Small intestine (tissue), 7 donors: ENCODE results near the gene CNTLN. TPM values are rescaled to one million over a fixed set of nuclear protein-coding genes. Genes with fewer than 3 reads are reported as not detected.
"Not testable (repeated sequence)": the region's sequence is repeated elsewhere in the genome, so short reads cannot be mapped to it uniquely, and the experiment has no call there.

ENCODE experiments used
- DNase-seq, 2 donors: peaks; one replicate each; pipeline versions ENCODE4 v3.0.0 to v3.0.0-alpha.2; 2013
- FAIRE-seq: peaks from 2 replicates; lab custom pipeline; 2012; peaks lifted over from hg19 to GRCh38; lab: Jason Lieb, UNC
- H3K27ac ChIP-seq, 3 donors: one replicate each; pipeline ENCODE4 v1.5.1; 2013; ENCODE audit warnings: low read length in 2 of 3, mild to moderate bottlenecking in 2 of 3, control low read depth in 1 of 3, inconsistent platforms in 1 of 3, low read depth in 1 of 3, moderate library complexity in 1 of 3
- H3K27me3 ChIP-seq, 3 donors: one replicate each; pipeline ENCODE4 v1.6.1; 2013; ENCODE audit warnings: low read length in 3 of 3, inconsistent platforms in 1 of 3; ENCODE audit not compliant: control insufficient read depth in 3 of 3, insufficient read depth in 3 of 3
- H3K36me3 ChIP-seq, 3 donors: one replicate each; pipeline ENCODE4 v1.6.1; 2013; ENCODE audit warnings: low read length in 3 of 3, inconsistent platforms in 1 of 3, low read depth in 1 of 3, mild to moderate bottlenecking in 1 of 3, moderate library complexity in 1 of 3; ENCODE audit not compliant: control insufficient read depth in 3 of 3, insufficient read depth in 2 of 3
- H3K4me1 ChIP-seq, 3 donors: one replicate each; pipeline ENCODE4 v1.6.1; 2013; ENCODE audit warnings: low read length in 2 of 3, inconsistent platforms in 1 of 3, low read depth in 1 of 3, mild to moderate bottlenecking in 1 of 3, moderate library complexity in 1 of 3; ENCODE audit not compliant: control insufficient read depth in 3 of 3, insufficient read depth in 2 of 3
- H3K4me3 ChIP-seq, 3 donors: one replicate each; pipeline ENCODE4 v1.5.1; 2013; ENCODE audit warnings: low read length in 3 of 3, control low read depth in 1 of 3, inconsistent platforms in 1 of 3, low read depth in 1 of 3, mild to moderate bottlenecking in 1 of 3, moderate library complexity in 1 of 3
- H3K9me3 ChIP-seq, 2 donors: one replicate each; pipeline ENCODE4 v1.6.1; 2013; ENCODE audit warnings: low read depth in 1 of 2, low read length in 1 of 2; ENCODE audit not compliant: control insufficient read depth in 2 of 2, insufficient read depth in 1 of 2
- WGBS, 3 donors: extraction: QIAGEN DNeasy Blood & Tissue Kit; methylation state at CpG; one replicate each; pipeline ENCODE4 v1.1.7; 2013; 5-methylcytosine and 5-hydroxymethylcytosine counted together
- polyA plus RNA-seq, 4 donors: library from polyadenylated mRNA; stranded (reverse) in 3 of 4; unstranded in 1 of 4; fragments of 200-250 nt in 3 of 4; fragments of 120-200 nt in 1 of 4; gene quantifications; one replicate each; pipeline versions ENCODE4 v1.2.1 to v1.2.3, GENCODE V29; 2013
- donor health status: healthy with polysubstance abuse.
- donor health status: control.
- donor health status: control.
- donor health status: Bipolar disorder and iron deficiency.
- donor health status: healthy.

CNTLN gene
- polyA plus RNA-seq, 4 donors: 0.54 to 4.0 (median 3.0) TPM; not detected in 1

GRCh38 chr9:17332115-17332514 is 197.3 kb downstream of the CNTLN start:
- H3K4me1 ChIP-seq: no peaks in the 10 kb centered on the region
- FAIRE-seq (no peak), DNase-seq (no peak)
- no peaks in the 10 kb centered on the region for H3K27me3 ChIP-seq
- H3K4me3 ChIP-seq: no peak overlapping the region
- no peaks in the 10 kb centered on the region for H3K36me3 ChIP-seq
- H3K9me3 ChIP-seq: no peaks in the 10 kb centered on the region
- WGBS, 3 donors: 95 to 96% (median 95%) methylated on average over 3 of the region's 3 CpGs
- no peak overlapping the region for H3K27ac ChIP-seq

- no peak overlapping the region for H3K27ac ChIP-seq
- H3K4me3 ChIP-seq: no peak overlapping the region
- DNase-seq (no peak), FAIRE-seq (no peak)
- no peaks in the 10 kb centered on the region for H3K4me1 ChIP-seq
- H3K36me3 ChIP-seq: no peaks in the 10 kb centered on the region
- H3K27me3 ChIP-seq: no peaks in the 10 kb centered on the region
- H3K9me3 ChIP-seq: no peaks in the 10 kb centered on the region
These were observed 204.3 kb downstream of the CNTLN start for GRCh38 chr9:17339156-17339555.

GRCh38 chr9:17342696-17343095 is 207.9 kb downstream of the CNTLN start:
- Histone ChIP-seq H3K27me3 (no peaks in the 10 kb centered on the region), H3K9me3 (no peaks in the 10 kb centered on the region), H3K4me3 (no peak overlapping the region), H3K4me1 (no peaks in the 10 kb centered on the region), H3K27ac (no peak overlapping the region), H3K36me3 (no peaks in the 10 kb centered on the region)
- DNase-seq: no peak
- 98 to 99% (median 98%) methylated on average over 4 of the region's 4 CpGs for WGBS, 3 donors
- FAIRE-seq: no peak

DNA sequence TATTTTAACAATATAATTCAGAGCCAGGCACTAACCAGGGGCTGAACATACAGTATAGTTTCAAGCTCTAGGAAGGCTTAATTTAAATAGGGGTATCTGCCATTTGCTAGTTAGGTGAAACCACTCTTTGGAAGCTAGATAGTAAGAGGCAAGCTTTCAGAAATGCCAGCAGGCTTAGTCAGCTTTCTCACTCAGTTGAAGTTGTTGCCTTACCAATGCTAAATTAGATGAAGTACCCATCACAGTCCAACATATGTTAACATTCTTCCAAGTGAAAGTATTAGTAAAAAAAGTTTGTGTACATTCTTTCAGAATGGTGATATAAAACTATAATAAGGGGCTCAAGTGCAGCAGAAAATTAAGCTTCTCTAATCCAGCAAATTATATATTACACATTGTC is 215.0 kb downstream of the CNTLN start:
- H3K4me1 ChIP-seq: no peaks in the 10 kb centered on the region
- no peak overlapping the region for H3K4me3 ChIP-seq
- H3K27ac ChIP-seq: no peak overlapping the region
- DNase-seq (no peak), FAIRE-seq (no peak)
- no peaks in the 10 kb centered on the region for H3K9me3 ChIP-seq
- H3K36me3 ChIP-seq: no peaks in the 10 kb centered on the region
- no peaks in the 10 kb centered on the region for H3K27me3 ChIP-seq

- H3K36me3 ChIP-seq, H3K4me1 ChIP-seq, H3K27me3 ChIP-seq, FAIRE-seq, H3K9me3 ChIP-seq, DNase-seq, H3K4me3 ChIP-seq, H3K27ac ChIP-seq: not testable (repeated sequence)
- WGBS, 3 donors: 94 to 99% (median 95%) methylated on average over 23 to 25 of the region's 25 CpGs
These were observed 219.2 kb downstream of the CNTLN start for GRCh38 chr9:17354006-17354405.

DNA sequence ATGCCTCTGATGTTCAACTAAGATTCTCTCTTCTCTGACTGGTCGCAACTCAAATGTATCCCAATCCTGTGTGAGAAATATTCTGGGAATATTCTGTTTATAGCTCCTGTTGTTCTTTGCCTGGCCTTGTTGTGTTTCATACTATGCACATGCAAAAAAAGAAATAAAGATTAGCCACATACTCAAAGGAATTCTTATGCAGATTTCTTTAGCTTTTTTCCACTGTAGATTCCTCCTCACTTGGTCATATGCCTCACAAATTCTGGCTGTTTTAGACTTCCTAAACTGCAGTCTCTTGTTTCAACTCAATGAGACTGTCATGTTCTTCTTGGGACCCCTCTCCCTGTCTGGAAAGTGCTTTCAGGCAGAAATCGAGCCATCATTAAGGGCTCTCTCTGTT is 226.5 kb downstream of the CNTLN start:
- FAIRE-seq (no peak), DNase-seq (no peak)
- H3K27ac ChIP-seq: no peak overlapping the region
- H3K4me1 ChIP-seq: no peaks in the 10 kb centered on the region
- WGBS, 3 donors: 65 to 70% (median 66%) methylated on average over 2 of the region's 2 CpGs
- no peaks in the 10 kb centered on the region for H3K36me3 ChIP-seq
- H3K9me3 ChIP-seq: no peaks in the 10 kb centered on the region
- H3K27me3 ChIP-seq: no peaks in the 10 kb centered on the region
- no peak overlapping the region for H3K4me3 ChIP-seq

DNA sequence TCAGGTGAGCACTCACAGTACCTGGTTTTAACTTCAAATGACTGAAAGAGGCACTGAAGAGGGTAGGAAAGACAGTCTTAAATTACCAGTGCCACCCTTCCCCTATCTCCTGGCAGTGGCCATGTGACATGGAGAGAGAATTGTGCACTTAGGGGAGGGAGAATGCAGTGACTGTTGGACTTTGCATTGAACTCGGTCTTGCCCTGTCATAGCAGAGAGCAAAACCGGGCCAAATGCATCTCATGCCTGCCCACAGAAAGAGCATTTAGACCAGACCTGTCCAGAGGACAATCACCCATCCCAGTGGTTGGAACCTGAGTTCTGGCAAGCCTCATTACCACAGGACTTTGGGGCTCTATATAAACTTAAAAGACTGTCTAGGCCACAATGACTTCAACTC is 232.2 kb downstream of the CNTLN start:
- H3K27me3 ChIP-seq: no peaks in the 10 kb centered on the region
- H3K9me3 ChIP-seq: peaks cover 0 to 4% of the 10 kb centered on the region in 2 donors
- H3K27ac ChIP-seq: no peak overlapping the region
- FAIRE-seq (no peak), DNase-seq (peak; percentile 3 to 10)
- H3K36me3 ChIP-seq: peaks cover 0 to 14% (median 0%) of the 10 kb centered on the region in 3 donors
- H3K4me1 ChIP-seq: no peaks in the 10 kb centered on the region
- no peak overlapping the region for H3K4me3 ChIP-seq
- WGBS, 3 donors: 77 to 84% (median 78%) methylated on average over 2 of the region's 2 CpGs

DNA sequence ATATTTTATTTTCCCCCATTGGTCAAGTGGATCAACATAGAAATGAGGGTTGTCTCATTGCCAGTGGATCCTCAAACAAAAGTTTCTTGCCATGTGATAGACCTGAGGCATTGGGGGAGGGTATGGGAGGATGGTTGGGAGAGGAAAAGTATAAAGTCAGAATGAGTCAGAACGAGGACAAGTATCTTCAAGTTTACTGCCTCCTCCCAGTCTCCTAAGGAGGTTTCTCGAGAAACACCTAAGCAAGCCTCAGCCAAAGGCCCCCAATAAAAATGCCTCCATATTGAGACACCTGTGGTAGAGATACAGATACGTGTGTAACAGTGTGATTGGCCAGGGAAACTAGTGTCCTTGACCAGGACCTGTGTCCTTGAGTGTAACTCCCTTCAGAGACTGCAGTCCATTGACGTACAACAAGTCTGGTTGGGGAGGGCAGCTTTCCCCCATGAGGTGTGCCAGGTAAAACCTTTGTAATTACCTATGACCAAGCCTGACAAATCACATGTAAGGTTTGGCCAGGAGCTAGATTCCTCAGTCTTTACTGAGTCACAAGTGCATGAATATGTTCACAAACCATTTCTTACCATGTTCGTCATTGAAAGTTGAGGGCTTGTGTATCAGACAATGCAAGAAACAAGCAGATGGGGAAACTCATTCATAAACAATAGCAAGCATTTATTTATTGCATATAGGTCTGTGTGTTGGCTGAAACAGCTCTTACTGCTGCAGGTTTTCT is 245.5 kb downstream of the CNTLN start:
- 87 to 91% (median 89%) methylated on average over 5 of the region's 5 CpGs for WGBS, 3 donors
- FAIRE-seq: no peak

GRCh38 chr9:17387565-17387964 is 252.7 kb downstream of the CNTLN start:
- H3K36me3 ChIP-seq: no peaks in the 10 kb centered on the region
- H3K27ac ChIP-seq: no peak overlapping the region
- no peaks in the 10 kb centered on the region for H3K27me3 ChIP-seq
- H3K9me3 ChIP-seq: no peaks in the 10 kb centered on the region
- H3K4me1 ChIP-seq: no peaks in the 10 kb centered on the region
- DNase-seq (no peak), FAIRE-seq (no peak)
- no peak overlapping the region for H3K4me3 ChIP-seq

More for the DNA sequence above, 245.5 kb downstream of the CNTLN start:
- no peak for DNase-seq
- H3K4me3 ChIP-seq: no peak overlapping the region
- no peaks in the 10 kb centered on the region for H3K4me1 ChIP-seq
- no peaks in the 10 kb centered on the region for H3K36me3 ChIP-seq
- no peaks in the 10 kb centered on the region for H3K9me3 ChIP-seq
- no peak overlapping the region for H3K27ac ChIP-seq
- no peaks in the 10 kb centered on the region for H3K27me3 ChIP-seq
